HG02884 (cell line): Measurements from ENCODE around the gene SLC38A10.
"Not testable (repeated sequence)": the region's sequence is repeated elsewhere in the genome, so short reads cannot be mapped to it uniquely, and the experiment has no call there.

Source experiments
- ATAC-seq: cut with Tn5 transposase; IDR thresholded peaks from one replicate; pipeline ENCODE4 v1.9.1; 2021; ENCODE audit warnings: mild to moderate bottlenecking, moderate library complexity; ENCODE audit not compliant: unreplicated experiment

Gene SLC38A10

DNA sequence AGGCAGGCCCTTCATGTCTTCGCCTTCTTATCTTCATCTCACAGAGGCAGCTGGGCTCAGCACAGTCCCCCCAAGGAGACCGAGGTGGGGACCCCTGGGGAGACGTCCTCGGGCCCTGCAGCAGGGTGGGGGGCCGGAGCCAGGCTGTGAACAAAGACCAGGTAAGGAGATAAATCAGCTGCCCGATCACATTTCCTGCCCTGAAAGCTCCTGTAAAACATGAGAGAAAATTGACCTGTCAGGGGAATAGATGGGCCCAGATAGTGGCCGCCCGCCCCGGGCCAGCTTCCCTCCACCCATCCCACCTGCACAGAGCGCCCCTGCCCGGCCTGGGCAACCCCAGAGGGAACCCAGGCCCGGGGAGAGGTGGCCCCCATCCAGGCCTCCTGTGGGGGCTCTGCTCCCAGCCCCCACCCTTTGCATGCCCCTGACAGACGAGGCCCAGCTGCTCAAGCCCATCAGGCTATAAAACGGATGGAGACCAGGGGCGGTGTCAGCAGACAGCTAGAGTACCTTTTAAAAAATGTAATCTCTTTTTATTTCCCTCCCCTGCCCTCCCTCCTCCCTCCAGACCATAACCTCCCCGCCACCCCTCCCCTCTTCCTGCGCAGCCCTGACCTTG lies 18.8 kb upstream of the SLC38A10 start:
- ATAC-seq, result no peak

GRCh38 chr17:81312624-81313325 lies 17.7 kb upstream of the SLC38A10 start:
- no peak for ATAC-seq

- ATAC-seq, result no peak
These were observed 16.8 kb upstream of the SLC38A10 start for GRCh38 chr17:81311946-81312345.

GRCh38 chr17:81310949-81311550 lies 15.9 kb upstream of the SLC38A10 start:
- ATAC-seq, result no peak

DNA sequence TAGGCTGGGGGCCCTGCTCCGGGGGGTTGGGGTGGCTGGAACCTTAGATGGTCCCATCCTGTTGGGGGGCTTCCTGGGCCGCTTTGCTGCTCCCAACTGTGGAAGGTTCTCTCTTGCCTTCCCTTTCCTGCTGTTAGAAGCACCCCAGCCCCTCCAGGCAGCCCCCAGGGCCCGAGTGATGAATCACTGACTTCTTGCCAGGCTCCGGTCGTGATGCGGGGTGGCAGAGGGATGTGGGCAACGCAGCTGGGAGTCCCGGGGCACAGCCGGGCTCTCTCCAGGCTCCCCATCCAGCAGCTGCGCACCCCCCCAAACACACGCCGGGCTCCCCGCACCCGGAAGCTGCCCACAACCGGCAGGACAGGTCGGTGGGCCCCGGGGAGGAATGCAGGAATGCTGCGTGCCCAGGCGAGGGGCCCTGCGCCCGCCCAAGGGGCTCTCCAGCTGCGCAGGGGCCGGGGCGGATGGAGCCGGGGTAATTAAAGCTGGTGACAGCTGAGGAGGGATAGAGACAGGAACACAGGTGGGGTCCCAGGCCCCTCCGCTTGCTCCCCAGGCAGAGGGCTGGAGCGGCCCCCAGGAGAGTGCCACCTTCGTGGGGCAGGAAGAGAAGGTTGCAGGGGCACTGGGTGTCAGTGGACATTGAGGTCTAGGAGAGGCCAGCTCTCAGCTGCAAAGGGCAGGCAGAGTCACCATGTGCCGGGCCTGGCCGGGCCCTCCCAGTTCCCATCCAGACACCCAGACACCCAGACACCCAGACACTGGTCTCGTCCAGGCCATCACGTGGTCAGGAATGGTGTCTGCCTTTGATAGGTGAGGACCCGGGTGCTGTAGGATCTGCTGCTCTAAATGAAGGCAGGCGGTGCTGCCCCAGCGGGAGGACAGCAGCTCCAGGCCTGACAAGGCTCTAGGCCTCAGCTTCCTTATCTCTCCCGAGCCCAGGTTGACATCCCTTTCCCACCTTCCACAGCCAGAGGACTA lies 15.0 kb upstream of the SLC38A10 start:
- ATAC-seq, result no peak

DNA sequence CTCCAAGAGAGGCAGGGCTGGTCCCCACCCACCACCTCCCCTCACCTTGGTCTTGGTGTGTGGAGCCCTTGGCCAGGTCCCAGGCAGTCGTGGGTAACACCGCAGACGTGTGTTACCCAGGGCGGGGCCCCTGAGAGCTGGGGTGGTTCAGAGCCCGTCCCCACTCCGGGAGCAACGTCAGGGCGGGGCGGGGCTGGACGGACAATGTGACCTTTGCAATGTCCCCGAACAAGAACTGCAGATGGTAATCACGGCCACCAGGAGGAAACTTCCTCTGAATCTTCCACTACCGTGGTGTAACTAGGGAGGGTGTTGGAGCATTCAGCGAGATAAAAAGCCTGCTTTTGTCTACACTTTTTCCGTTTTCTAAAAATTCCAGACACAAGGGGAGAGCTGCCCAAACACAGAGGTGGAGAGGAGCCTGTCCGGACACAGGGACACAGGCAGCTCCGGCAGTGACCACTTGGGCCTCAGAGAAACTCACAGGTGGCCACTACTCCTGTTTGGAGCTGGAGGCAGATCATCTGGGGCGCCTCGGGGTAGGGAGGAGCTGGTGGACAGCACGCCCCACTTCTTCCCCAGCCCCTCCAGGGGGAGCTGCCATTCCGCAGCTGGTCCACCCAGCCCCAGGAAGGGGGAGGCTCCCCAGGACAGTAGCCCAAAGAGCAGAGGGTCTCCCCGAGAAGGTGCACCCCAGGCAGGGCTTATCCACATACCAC lies 14.2 kb upstream of the SLC38A10 start:
- no peak for ATAC-seq

DNA sequence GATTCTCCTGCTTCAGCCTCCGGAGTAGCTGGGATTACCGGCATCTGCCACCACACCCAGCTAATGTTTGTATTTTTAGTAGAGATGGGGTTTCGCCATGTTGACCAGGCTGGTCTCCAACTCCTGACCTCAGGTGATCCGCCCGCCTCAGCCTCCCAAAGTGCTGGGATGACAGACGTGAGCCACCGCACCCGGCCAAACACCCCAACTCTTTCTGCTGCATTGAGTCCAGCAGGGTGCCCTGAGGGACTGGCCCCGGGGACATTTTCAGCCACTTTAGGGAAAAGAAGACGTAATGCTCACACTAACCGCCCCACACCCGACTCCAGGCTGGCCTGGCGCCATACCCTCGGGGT lies 13.7 kb upstream of the SLC38A10 start:
- not testable (repeated sequence) for ATAC-seq

- no peak for ATAC-seq
These were observed 12.8 kb upstream of the SLC38A10 start for GRCh38 chr17:81307636-81308560.

DNA sequence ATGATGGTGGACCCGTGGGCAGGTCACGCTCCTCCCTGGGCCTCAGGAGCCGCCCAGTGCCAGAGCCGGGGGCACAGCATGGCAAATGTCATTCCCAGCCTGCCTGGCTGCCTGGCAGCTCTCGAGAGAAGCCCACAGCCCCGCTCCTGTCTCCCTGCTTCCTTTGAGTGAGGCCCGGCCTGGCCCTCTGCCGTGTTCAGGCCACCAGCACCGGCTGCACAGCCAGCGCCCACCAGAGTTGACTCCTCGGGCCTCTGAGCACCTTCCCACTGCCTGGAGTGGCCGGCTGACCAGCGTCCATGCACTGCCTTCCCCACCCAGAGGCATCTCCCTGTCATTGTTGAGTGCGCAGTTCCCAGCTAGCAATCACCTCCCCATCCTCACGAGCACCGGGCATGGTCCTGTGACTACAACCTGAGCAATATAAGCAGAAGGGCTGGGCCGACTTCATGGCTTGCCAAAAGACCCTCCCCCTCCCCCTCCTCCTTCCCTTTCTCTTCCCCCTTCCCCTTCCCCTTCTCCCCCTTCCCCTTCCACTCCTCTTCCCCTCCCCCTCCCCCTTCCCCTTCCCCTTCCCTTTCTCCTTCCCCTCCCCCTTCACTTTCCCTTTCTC lies 11.9 kb upstream of the SLC38A10 start:
- no peak for ATAC-seq

- no peak for ATAC-seq
These were observed 11.4 kb upstream of the SLC38A10 start for GRCh38 chr17:81306491-81306890.

DNA sequence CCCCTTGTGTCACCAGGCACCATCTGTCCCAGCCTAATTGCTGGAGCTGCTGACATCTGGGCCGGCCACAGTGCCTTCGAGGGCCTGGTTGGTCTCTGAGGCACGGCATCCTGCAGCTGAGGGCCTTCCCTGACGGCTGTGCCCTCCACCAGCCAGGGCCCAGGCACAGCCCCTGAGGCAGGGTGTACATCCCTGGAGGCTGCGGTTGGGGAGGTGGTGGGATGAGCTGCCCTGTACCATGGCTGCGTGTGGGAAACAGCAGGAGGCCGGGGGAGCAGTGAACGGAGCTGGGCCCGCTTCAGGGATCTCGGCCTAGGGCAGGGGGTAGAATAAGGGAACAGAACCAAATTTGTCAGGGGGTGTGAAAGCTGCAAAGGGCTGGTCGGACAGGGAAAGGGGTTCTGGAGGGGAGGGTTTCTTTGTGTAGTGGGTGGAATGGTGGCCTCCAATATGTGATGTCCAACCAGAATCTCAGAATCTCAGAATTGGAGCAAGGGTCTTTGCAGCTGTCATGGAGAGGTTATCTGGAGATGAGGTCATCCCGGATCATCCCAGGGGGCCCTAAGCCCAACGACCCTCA lies 10.0 kb upstream of the SLC38A10 start:
- no peak for ATAC-seq

DNA sequence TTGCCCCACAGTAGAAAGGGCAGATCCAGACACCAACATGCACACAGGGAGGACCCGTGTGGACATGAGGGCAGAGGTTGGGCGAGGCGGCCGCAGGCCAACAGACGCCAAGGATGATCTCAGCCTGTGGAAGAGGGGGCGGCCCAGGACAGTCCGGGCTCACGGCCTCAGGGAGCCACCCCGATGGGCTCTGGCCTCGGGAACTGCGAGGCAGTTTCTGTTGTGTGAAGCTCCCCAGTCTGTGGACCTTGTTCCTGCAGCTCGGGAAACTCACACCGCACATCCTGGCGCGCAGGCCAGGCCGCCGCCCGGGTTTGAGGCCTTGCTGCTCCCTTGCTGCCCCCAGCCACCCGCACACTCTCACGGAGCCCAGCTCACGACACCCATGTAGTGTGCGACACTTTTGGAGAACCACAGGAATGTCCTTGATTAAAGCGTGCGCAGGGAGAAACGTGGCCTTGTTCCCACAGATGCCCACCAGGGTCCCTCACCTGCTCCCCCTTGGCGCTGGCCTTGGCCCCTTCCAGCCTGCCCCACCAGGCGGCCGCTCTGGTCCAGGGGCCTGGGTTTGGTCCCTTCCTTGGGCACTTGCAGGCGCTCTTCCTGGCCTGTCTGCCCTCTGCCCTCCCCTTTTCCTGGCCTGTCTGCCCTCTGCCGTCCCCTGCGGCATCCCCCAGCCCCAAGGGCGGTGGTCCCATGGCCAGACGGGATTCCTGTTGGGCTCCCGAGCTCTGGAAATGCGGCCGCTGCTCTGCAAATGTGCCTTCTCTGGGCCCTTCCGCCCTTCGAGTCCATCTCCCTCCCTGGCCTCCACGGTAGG lies 9.3 kb upstream of the SLC38A10 start:
- ATAC-seq, result no peak

- ATAC-seq, result no peak
These were observed 8.3 kb upstream of the SLC38A10 start for GRCh38 chr17:81303385-81303784.

DNA sequence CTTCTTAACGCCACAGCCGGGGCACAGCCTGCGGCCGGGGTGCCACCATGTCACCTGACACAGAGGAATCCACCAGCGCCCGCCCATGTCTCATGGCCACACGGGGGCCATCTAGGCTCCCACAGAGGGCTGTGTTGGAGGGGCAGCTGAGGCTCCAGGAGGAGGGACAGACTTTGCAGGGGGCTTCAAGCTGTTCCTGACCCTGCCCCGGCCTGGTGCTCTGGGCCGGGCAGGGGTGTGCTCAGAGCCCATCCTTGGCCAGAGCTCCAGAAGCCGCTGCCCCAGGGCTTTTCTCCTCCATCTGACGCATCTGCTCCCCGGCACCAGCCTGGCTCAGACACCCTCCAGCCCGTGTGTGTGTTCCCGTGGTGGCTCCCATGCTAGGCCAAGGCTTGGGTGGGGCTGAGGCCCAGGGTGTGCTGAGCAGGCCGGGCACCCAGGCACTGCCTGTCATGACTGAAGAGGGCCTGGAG lies 7.8 kb upstream of the SLC38A10 start:
- ATAC-seq, result no peak

DNA sequence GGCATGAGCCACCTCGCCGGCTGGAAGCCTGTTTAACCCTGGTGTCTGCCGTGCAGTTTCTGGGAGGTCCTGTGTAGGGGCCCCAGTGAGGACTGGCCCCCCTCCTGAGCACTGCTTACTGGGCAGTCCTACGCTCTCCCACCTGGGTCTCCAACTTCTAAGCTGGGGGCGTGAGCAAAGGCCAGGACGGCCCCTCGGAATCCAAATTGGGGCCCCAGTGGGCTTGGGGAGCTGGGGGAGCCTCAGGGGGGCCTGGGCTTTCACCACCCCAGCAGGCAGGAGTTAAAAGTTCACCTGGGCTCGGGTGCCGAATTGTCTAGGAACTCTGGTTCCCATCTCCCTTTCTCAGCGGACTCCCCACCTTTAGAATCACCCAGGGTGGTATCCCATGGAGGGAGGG lies 7.2 kb upstream of the SLC38A10 start:
- no peak for ATAC-seq

DNA sequence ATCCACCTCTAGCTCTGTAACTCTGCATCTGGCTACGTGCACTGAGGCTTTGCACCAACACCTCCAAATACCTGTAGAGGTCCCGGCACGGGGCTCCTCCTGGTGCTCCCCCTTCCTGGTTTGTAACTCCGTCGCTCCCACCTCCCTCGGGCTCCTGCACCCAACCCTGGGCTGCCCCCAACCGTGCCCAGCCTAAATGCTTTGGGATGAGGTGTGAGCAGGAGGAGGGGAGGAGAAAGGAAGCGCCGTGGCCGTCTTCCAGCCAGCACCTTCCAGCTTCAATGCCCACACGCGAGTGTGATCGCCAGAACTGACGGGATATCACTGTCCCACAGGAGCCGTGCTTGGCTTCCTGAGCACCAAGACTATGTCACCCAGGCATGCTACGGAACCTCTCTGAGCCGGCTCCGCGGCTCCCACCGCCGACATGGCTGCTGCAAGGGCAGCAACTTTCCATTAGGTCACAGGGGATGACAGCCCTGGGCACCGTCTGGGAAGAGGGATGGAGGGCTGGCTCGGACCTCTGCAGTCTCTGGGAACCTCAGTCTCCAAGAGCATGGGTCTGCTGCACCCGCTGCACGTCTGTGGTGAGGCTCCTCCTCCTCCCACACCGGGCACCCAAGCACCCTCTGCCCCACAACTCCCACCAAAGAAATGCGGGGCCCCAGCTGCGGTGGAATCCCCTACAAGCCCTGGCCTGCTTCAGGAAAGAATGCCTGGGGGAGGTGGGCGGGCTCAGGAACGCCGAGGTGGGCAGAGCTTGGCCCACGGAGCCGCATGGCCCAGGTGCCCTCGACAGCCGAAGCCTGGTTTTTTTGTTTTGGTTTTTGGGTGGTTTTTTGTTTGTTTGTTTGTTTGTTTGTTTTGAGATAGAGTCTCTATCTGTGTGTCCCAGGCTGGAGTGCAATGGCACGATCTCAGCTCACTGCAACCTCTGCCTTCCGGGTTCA lies 6.4 kb upstream of the SLC38A10 start:
- no peak for ATAC-seq
